GM19351 (cell line): ENCODE results near the gene RFX6.

Experiments used
- ATAC-seq: cut with Tn5 transposase; IDR thresholded peaks from one replicate; pipeline ENCODE4 v1.9.1; 2021; ENCODE audit warnings: mild to moderate bottlenecking, moderate library complexity; ENCODE audit not compliant: unreplicated experiment

RFX6 gene

GRCh38 chr6:116966675-116967576, 89.9 kb downstream of the RFX6 start:
- no peak for ATAC-seq

- peak; percentile 87 for ATAC-seq
These were observed 92.3 kb downstream of the RFX6 start for GRCh38 chr6:116969211-116969863.

- ATAC-seq = peak; percentile 71
These were observed 94.9 kb downstream of the RFX6 start for GRCh38 chr6:116971959-116972358.

- no peak for ATAC-seq
These were observed 96.9 kb downstream of the RFX6 start for GRCh38 chr6:116973976-116974375.

GRCh38 chr6:116974526-116975316, 97.7 kb downstream of the RFX6 start:
- no peak for ATAC-seq

- ATAC-seq = no peak
These were observed 98.6 kb downstream of the RFX6 start for GRCh38 chr6:116975600-116975999.

GRCh38 chr6:116979560-116979959, 102.5 kb downstream of the RFX6 start:
- no peak for ATAC-seq
